ENCODE results near the gene TFPI. TPM values are rescaled to one million over a fixed set of nuclear protein-coding genes. Genes with fewer than 3 reads are reported as not detected.
"Not testable (repeated sequence)": the region's sequence is repeated elsewhere in the genome, so short reads cannot be mapped to it uniquely, and the experiment has no call there.

The TFPI gene
- total RNA-seq, 1 donor from 2014 or later: 1.2 TPM

- Mint-ChIP-seq H3K27ac (no peak overlapping the region), H3K36me3 (ENCODE audit: low read depth) (no peaks in the 10 kb centered on the region), H3K4me3 (no peak overlapping the region), H3K27me3 (peaks cover 3% of the 10 kb centered on the region), H3K4me1 (no peaks in the 10 kb centered on the region), H3K9me3 (no peaks in the 10 kb centered on the region)
- no peak for DNase-seq
- intact Hi-C loops (cut with micrococcal nuclease): no loop called here
Observed at GRCh38 chr2:187529248-187529976, 24.8 kb downstream of the TFPI start.

- H3K9me3 Mint-ChIP-seq: no peaks in the 10 kb centered on the region
- intact Hi-C loops (cut with micrococcal nuclease): no loop called here
- no peak for DNase-seq
- H3K36me3 Mint-ChIP-seq (ENCODE audit: low read depth): no peaks in the 10 kb centered on the region
- peaks cover 3% of the 10 kb centered on the region for H3K27me3 Mint-ChIP-seq
- no peaks in the 10 kb centered on the region for H3K4me1 Mint-ChIP-seq
- no peak overlapping the region for H3K27ac Mint-ChIP-seq
- H3K4me3 Mint-ChIP-seq: no peak overlapping the region
Observed at GRCh38 chr2:187528042-187528441, 26.2 kb downstream of the TFPI start.

DNA sequence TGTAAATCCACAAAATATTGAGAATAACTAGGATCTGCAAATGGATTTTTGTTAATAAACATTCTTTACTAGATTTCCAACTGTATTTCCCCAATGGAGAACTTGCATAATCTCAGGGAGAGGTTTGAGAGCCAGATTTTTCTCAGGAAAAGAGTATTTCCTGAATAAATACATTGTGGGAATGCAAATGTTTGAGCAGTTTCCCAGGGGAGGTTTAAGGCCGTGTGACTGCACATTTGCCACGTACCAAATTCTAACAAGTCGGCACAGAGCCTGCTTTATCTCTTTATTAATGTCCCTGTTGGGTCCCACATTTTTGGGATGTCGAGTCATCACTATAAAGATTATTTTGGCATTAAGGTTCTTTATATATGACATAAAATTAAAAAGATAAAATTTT is 27.0 kb downstream of the TFPI start:
- Mint-ChIP-seq H3K27ac (no peak overlapping the region), H3K4me1 (no peaks in the 10 kb centered on the region), H3K27me3 (peaks cover 3% of the 10 kb centered on the region), H3K36me3 (ENCODE audit: low read depth) (no peaks in the 10 kb centered on the region), H3K9me3 (no peaks in the 10 kb centered on the region), H3K4me3 (no peak overlapping the region)
- DNase-seq: no peak
- intact Hi-C loops (cut with micrococcal nuclease): no loop called here

DNA sequence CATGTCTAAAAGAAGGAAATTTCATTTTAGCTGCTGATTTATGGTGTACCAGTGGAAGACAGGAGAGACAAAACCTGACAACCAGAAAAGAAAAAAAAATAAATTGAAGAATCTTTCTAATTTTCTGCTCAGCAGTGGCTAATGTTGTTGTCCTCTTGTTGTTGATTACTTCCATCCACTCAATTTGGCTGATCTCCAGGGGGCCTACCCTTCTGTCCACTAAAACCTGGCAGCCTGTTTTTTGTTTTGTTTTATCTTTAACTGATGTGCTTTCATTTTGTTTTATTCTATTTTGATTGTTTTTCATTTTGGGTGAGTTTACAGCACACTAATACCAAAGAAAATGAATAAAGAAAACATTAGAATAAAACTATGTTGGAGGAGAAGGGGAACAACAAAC is 27.4 kb downstream of the TFPI start:
- Mint-ChIP-seq H3K27me3 (peaks cover 3% of the 10 kb centered on the region), H3K4me3 (no peak overlapping the region), H3K9me3 (no peaks in the 10 kb centered on the region), H3K4me1 (no peaks in the 10 kb centered on the region), H3K36me3 (ENCODE audit: low read depth) (no peaks in the 10 kb centered on the region), H3K27ac (no peak overlapping the region)
- no peak for DNase-seq
- intact Hi-C loops (cut with micrococcal nuclease): no loop called here

- Mint-ChIP-seq H3K4me3 (no peak overlapping the region), H3K36me3 (ENCODE audit: low read depth) (no peaks in the 10 kb centered on the region), H3K4me1 (no peaks in the 10 kb centered on the region), H3K27ac (no peak overlapping the region), H3K27me3 (peaks cover 3% of the 10 kb centered on the region), H3K9me3 (no peaks in the 10 kb centered on the region)
- intact Hi-C loops (cut with micrococcal nuclease): no loop called here
- no peak for DNase-seq
Observed at GRCh38 chr2:187525163-187525900, 28.9 kb downstream of the TFPI start.

DNA sequence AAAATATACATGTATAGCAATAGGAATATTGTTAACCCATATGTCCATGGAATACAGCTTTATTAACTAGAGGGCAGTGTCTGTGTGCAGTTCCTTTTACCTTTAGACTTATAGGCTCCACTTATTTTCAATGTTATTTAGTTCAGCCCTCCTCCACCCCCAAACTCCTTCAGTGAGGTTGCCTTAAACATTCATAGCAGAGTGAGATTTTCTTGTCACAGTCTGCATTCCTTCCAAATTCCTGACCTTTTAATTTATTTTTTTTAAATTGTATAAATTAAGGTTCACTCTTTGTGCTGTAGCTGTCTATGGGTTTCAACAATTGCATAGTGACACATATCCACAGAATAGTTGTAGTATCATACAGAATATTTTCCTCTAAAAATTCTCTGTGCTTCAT is 30.9 kb downstream of the TFPI start:
- Mint-ChIP-seq H3K4me1 (no peaks in the 10 kb centered on the region), H3K27me3 (peaks cover 3% of the 10 kb centered on the region), H3K9me3 (no peaks in the 10 kb centered on the region), H3K27ac (no peak overlapping the region), H3K36me3 (ENCODE audit: low read depth) (no peaks in the 10 kb centered on the region), H3K4me3 (no peak overlapping the region)
- intact Hi-C loops (cut with micrococcal nuclease): no loop called here
- DNase-seq: no peak

GRCh38 chr2:187520121-187520624 is 34.1 kb downstream of the TFPI start:
- Mint-ChIP-seq H3K9me3 (no peaks in the 10 kb centered on the region), H3K27ac (no peak overlapping the region), H3K36me3 (ENCODE audit: low read depth) (no peaks in the 10 kb centered on the region), H3K4me3 (no peak overlapping the region), H3K4me1 (no peaks in the 10 kb centered on the region), H3K27me3 (no peaks in the 10 kb centered on the region)
- no peak for DNase-seq
- intact Hi-C loops (cut with micrococcal nuclease): no loop called here

- Mint-ChIP-seq H3K27ac (no peak overlapping the region), H3K36me3 (ENCODE audit: low read depth) (no peaks in the 10 kb centered on the region), H3K9me3 (no peaks in the 10 kb centered on the region), H3K27me3 (no peaks in the 10 kb centered on the region), H3K4me1 (no peaks in the 10 kb centered on the region), H3K4me3 (no peak overlapping the region)
- intact Hi-C loops (cut with micrococcal nuclease): no loop called here
- DNase-seq: no peak
Observed at GRCh38 chr2:187519419-187520120, 34.7 kb downstream of the TFPI start.

DNA sequence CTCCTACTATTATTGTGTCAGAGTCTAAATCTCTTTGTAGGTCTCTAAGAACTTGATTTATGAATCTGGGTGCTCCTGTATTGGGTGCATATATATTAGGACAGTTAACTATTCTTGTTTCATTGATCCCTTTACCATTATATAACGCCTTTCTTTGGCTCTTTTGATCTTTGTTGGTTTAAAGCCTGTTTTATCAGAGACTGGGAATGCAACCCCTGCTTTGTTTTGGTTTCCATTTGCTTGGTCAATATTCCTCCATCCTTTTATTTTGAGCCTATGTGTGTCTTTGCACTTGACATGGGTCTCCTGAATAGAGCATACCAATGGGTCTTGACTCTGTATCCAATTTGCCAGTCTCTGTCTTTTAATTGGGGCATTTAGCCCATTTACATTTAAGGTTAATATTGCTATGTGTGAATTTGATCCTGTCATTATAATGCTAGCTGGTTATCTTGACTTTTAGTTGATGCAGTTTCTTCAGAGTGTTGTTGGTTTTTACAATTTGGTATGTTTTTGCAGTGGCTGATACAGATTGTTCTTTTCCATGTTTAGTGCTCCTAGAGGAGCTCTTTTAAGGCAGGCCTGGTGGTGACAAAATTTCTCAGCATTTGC is 36.4 kb downstream of the TFPI start:
- H3K4me1 Mint-ChIP-seq; H3K27ac Mint-ChIP-seq; H3K27me3 Mint-ChIP-seq; H3K4me3 Mint-ChIP-seq; DNase-seq; H3K9me3 Mint-ChIP-seq; H3K36me3 Mint-ChIP-seq (ENCODE audit: low read depth); intact Hi-C loops (cut with micrococcal nuclease): not testable (repeated sequence)

GRCh38 chr2:187516630-187517510 is 37.4 kb downstream of the TFPI start:
- intact Hi-C loops (cut with micrococcal nuclease); H3K36me3 Mint-ChIP-seq (ENCODE audit: low read depth): not testable (repeated sequence)

GRCh38 chr2:187514930-187515329 is 39.3 kb downstream of the TFPI start:
- Mint-ChIP-seq H3K36me3 (ENCODE audit: low read depth) (no peaks in the 10 kb centered on the region), H3K9me3 (no peaks in the 10 kb centered on the region), H3K27ac (no peak overlapping the region), H3K4me1 (peaks cover 3% of the 10 kb centered on the region), H3K27me3 (no peaks in the 10 kb centered on the region), H3K4me3 (no peak overlapping the region)
- no peak for DNase-seq
- intact Hi-C loops (cut with micrococcal nuclease): no loop called here

More at GRCh38 chr2:187516630-187517510, 37.4 kb downstream of the TFPI start:
- H3K27me3 Mint-ChIP-seq, H3K9me3 Mint-ChIP-seq, H3K4me3 Mint-ChIP-seq, H3K4me1 Mint-ChIP-seq, H3K27ac Mint-ChIP-seq, DNase-seq: not testable (repeated sequence)

DNA sequence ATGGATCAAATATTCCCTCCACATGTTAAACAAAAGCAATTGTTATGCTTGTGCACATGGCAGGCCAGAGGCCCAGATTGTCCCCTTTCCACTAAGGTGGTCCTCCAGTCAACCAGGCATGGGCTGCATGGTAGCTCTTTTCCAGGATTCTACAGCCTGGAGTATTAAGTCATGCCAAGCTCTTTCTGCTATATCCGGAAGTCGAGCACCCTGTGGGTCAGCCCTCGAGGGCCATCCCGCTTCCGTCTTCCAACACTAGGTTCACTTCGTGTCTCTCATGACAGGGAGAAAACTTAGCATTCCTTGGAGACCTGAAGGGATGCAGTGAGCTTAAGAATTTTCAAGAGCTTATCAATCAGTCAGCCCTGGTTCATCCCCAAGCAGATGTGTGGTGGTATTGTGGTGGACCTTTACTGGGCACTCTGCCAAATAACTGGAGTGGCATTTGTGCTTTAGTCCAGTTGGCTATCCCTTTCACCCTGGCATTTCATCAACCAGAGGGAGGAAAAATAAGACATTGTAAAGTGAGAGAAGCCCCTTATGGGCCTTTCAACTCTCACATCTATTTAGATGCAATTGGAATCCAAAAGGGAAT is 39.9 kb downstream of the TFPI start:
- H3K4me1 Mint-ChIP-seq; H3K4me3 Mint-ChIP-seq; H3K36me3 Mint-ChIP-seq (ENCODE audit: low read depth); H3K27ac Mint-ChIP-seq; DNase-seq; H3K27me3 Mint-ChIP-seq; intact Hi-C loops (cut with micrococcal nuclease); H3K9me3 Mint-ChIP-seq: not testable (repeated sequence)
